GM19043 (cell line): ENCODE measurements around the gene PIH1D1.

ENCODE experiments used
- ATAC-seq: cut with Tn5 transposase; IDR thresholded peaks from one replicate; pipeline ENCODE4 v1.9.1; 2021; ENCODE audit warnings: low read depth; ENCODE audit not compliant: unreplicated experiment

PIH1D1 gene

DNA sequence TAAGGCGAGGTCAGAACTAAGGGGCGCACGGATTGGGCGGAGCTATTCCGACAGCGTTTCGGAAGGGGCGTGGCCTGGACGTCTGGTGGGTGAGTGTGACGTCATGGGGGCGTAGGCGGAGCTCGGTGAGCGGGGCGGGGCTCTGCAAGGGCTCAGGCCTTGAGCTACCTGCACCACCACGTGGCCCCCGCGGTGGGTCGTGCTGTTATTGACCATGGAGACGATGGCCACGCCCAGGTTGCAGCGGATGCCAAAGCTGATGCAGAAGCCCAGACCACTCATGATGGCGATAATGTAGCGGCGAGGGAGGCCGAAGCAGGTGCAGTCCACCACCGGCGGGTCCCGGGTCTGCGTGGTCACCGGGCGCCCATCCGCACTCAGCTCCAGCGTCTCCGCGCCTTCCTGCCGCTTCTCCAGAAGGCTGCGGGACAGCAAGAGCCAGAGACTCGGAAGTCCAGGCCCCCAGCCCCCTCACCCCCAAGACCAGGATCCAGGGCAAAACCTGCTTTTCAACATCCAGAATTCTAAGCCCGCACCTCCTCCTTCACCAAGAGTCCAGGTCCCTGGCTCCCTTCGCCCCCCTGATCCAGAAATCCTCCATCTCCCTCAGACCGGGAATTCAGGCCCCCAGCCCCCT is 15.1 kb downstream of the PIH1D1 start:
- ATAC-seq: no peak

DNA sequence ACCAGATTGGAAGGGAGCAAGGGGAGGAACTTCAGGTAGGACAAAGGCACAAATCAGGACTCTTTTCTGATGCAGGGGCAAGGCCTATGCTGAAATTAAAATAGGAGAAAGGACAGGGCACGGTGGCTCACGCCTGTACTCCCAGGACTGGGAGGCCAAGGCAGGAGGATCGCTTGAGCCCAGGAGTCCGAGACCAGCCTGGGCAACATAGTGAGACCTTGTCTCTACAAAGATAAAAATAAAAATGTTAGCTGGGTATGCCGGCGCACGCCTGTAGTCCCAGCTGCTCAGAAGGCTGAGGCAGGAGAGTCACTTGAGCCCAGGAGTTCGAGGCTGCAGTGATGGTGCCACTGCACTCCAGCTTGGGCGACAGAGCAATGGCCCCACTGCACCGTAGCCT is 15.9 kb downstream of the PIH1D1 start:
- ATAC-seq: no peak

DNA sequence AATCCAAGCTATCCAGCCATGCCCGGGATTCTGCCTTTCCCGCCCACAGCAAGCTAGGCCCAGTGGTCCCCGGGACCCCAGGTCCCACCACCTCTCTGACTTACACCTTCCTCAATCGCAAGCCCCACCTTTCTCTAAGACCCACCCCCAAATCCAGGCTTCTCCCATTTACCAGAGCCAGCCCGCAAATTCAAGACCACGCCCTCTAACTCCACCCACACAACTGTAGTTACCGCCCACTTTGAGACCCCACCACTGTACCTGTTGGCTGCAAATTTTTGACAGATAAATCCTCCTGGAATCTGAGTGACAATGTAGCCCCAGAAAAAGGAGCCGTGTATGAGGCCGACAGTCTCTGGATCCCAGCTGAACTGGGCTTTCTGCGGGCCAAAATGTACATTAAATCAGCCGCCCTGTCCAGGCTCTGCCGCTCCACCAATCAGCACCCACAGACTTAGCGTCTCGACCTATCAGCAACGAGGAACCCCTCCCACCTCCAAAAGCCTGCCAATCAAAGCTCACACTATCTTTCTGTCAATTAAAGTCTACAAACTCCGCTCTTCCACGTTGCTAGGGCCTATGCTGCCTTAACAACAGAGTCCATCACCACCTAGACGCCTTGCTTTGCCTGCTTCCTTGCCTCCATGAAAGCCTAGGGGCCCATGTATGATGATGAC is 16.6 kb downstream of the PIH1D1 start:
- no peak for ATAC-seq

DNA sequence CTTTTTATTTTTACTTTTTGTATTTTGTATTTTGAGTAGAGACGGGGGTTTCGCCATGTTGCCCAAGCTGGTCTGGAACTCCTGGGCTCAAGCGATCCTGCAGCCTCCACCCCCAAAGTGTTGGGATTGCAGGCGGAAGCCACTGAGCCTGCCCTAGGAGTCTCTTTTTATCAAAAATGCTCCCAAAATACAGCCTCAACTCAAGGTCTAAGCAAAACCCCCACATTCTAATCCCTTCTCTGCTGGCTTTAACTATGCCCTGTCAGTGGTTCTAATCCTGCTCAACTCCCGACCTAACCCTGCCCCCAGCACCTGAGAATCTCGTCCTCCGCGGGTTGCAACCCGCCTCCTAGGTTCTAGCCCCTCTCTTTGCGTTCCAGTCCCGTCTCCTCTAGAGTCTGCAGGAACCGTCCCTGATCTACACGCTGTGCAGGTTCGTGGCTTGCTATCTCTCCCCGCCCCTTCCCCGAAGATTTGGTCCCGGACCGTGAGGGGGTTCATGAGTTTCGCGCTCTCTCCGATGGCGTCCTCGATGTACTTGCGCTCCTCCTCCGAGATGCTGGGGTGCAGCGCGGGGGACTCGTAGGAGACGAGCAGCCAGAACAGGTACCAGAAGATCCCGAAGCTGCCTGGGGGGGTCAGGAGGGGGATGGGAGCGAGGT is 18.2 kb downstream of the PIH1D1 start:
- no peak for ATAC-seq

DNA sequence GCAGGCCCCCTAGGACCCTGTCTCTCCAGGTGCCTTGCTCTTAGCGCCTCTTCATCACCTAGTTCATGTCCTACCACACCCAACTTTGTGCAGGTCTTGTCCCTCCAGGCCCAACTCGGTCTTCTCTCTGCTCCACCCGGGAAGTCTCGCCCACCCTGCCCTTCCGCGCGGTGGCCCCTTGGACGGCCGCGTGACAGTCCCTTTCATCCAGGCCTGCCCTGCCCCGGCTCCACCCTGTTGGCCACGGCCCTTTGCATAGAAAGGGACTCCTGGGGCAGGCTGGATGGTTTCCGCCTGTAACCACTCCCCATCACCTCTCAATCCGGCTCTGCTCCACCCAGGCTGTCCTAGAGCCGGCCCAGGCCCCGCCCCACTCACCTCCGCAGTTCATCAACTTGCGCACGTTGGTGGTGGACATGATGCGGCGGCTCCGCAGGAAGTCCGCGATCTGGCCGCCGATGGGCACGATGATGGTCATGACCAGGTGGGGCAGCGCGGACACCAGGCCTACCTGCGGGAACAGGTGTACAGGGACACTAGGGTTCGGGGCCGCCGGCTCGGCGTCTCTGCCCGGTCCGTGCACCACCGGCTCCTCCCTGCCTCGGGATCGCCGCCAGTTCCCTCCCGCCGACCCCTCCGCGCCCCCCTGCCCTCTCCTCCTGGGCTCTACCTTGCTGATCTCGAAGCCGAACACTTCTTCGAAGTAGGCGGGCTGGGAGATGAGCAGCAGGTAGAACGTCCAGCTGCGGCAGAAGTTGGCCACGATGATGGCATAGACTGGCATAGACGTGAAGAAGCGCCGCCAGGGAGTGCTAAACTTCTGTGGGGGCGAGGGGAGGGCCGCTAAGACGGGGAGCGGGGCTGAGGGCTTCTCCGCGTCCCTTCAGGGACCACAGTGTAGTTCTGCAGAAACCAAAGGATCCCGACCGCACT is 19.2 kb downstream of the PIH1D1 start:
- no peak for ATAC-seq

DNA sequence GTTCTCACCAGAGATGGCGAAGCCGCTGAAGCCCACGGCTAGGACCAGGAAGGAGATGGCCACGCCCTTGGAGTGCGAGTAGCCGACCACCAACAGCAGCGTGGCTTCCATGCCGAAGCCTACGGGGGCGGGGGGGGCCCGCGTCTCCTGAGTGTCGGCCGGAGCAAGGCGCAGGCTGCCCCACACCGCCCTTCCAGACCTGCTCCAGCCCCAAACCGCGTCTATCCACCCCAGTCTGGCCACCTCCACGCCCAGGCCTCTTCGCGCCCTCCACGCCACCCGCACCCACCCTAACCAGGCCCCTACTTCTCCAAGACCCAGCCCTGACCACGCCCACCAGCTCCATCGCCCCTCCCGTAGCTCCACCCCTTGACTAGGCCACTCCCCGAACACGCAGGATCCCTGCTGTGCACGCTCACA is 20.3 kb downstream of the PIH1D1 start:
- ATAC-seq: no peak

DNA sequence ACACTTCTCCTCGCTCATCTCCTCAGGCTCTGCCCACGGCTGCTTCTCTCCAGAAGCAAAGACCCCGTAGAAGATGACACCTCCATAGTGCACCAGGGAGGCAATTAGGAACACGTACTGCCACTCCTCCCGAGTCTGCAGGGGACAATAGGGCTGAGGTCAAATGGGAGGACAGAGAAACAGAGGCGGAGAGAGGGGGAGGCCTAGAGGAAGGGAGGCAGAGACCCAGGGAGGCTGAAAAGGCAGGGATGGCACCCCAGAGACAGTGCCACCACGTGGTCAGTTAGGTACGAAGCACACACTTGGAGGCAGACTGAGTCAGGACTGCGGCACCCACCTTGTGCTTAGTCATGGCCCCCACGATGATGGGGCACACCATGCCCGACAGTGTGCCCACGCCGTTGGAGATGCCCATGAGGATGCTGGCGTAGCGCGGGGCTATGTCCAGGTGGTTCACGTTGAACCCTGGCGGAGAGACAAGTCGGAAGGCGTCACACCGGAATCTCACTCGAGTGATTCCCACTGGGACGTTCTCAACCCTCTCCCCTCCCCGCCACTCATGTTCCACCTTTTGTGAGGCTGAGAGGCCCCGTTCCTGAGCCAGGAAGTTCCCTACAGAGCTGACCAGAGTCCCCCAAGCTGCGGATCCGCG is 20.8 kb downstream of the PIH1D1 start:
- no peak for ATAC-seq

DNA sequence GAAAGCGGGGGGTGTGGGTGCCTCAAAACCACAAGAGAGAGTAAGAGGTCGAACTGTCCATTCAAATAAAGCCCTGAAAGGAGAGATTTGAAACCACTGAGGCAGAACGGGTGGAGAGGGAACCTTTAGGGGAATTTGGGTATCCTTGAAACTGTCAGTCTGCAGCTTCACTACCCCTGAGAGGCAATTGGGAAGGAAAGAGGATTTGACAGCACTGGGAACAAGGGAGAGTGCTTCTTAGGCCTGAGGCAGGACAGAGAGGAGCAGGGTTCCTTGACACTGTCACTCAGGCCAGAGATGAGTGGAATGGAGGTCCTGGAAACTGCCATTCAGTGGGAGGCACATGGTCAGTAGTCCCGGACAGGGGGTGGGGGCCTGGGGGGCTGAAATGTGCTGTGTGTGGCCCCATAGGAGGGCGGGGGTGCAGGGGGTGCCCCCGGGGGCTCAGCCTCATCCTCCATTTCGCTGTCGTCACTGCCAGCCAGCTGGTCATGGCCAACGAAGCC is 21.4 kb downstream of the PIH1D1 start:
- no peak for ATAC-seq

DNA sequence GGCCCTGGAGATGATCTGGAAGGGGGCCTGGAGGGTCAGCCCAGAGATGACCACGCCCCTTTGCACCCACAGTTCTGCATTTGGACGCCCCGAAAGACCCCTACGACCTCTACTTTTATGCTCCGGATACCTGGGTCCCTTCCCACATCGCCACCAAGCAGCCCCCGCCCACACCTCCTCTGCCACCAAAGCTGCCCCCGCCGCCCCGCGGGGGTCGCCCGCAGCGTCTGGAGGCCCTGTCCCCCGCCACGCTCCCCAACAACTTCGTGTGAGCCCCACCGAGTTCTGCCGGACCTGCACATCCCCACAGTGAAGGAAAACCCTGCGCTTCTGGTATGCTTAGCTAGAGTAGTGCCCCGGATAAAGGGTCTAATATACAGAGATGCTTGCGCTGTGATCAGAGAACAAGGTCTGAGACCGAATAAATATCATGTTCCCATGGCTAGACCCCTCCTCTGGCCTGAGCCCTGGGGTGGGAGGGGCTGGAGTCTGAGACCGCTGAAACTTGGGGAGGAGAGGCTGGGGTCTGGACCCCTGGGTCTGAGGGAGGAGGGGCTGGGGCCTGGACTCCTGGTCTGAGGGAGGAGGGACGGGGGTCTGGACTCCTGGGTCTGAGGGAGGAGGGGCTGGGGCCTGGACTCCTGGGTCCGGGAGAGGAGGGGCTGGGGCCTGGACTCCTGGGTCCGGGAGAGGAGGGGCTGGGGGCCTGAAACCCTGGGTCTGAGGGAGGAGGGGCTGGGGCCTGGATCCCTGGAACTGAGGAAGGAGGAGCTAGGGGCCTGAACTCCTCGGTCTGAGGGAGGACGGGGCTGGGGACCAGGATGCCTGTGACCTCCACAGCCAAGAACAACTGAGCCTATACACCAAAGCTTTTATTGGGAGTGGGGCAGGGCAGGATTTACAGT is 22.8 kb downstream of the PIH1D1 start:
- no peak for ATAC-seq

DNA sequence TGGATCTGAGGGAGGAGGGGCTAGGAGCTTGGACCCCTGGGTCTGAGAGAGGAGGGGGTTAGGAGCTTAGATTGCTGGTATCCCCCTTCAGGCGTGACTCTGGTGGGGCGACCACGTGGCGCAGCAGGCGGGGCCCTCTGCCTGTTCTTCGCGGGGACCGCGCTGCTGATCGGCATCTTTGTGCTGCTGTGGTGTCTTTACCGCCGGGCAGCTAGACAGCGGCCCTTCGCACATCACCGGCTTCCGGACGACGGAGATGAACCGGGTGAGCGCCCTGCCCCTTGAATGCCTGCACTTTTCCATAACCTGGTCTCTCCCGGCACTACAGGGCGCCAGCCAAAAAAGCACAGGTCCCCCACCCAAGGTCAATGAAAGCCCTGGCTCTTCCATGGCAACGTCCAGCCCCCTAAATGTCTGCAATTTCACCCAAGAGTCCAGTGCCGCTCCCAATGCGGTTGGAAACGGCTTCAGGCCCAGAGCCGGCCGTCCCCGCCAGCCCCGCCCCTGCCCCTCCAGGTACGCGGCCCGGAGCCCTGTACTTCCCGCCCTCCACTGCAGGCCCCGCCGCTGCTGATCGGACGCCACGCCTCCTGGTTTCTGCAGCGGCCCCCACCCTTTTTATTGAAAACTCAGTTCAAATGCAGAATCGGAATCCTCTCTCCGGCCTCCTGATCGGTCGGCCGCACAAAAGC is 23.6 kb downstream of the PIH1D1 start:
- ATAC-seq: no peak

DNA sequence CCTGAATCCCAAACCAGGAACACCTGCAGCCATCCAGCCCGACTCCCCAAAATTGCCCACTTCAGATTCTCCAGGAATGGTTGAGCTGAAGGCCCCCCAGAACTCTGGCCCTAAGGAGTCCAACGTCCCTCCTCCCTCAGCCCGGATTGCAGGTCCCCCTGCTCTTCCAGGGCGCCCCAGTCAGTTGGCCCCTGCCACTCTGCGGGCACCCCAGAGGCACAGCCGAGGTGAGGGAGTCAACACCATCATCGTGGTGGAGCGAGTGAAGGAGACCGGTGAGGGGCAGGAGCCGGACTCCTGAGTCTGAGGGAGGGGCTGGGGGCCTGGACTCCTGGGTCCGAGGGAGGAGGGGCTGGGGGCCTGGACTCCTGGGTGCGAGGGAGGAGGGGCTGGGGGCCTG is 24.3 kb downstream of the PIH1D1 start:
- no peak for ATAC-seq

DNA sequence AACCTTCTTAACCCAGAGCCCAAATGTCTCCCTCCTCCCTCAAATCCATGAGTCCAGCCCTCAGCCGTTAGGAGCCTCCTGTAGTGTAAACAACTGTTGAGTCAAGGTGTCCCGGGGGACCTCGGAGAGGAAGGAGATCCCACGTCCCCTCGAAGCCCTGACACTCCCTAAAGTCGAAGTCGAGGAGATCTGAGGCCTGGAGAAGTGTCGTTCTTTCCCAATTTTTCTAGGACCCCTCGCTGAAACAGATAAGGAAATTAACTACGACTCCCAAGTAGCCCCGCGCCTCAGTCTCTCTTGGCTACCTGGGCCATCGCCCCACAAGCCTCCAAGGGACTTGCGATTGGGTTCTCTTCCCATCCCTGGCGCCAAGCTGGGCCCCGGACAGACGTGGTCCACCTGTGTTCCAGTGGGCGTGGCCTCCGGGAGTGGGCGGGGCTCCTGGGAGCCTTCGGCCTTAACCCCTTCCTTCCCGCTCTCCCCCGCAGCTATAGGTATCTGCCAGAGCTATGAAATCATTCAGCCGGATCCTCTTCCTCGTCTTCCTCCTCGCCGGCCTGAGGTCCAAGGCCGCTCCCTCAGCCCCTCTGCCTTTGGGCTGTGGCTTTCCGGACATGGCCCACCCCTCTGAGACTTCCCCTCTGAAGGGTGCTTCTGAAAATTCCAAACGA is 25.6 kb downstream of the PIH1D1 start:
- ATAC-seq: no peak

DNA sequence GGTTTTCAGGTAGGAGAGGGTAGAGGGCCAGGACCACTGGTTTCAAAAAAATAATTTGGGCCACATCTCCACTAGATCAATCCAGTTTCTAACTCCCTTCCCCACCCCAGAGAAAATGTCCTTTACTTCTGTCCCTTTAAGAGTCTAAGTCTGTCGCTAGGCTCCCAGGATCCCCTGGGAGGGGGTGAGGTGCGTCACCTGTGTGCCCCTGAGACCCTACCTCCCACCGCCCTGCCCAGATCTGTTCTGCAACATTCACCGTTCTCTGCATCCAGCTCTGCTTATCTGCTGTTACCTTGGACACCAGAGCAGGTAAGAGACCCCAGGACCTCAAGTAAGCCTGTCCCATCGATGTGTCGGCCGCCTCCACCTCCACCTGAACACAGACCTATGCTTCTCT is 26.4 kb downstream of the PIH1D1 start, which contains the start of gene GFY:
Gene GFY (plus strand): TSS at position 211 of the 400 bp plus-strand sequence. CDS start 1,043 bp downstream, outside the sequence.
- no peak for ATAC-seq

DNA sequence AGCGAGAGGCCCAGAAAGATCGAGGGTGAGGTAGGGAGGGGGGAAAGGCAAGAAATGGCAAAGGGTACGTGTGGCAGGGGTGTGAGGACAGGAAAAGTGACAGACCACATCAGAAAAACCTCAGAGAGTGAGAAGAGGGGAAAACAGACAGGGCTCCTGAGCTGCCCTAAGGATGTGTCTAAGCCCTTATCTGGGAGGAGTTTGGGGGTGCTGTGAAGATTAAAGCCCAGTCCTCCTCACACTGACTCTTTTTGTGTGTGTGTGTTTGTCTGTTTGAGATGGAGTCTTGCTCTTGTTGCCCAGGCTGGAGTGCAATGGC is 27.7 kb downstream of the PIH1D1 start:
- ATAC-seq: no peak

DNA sequence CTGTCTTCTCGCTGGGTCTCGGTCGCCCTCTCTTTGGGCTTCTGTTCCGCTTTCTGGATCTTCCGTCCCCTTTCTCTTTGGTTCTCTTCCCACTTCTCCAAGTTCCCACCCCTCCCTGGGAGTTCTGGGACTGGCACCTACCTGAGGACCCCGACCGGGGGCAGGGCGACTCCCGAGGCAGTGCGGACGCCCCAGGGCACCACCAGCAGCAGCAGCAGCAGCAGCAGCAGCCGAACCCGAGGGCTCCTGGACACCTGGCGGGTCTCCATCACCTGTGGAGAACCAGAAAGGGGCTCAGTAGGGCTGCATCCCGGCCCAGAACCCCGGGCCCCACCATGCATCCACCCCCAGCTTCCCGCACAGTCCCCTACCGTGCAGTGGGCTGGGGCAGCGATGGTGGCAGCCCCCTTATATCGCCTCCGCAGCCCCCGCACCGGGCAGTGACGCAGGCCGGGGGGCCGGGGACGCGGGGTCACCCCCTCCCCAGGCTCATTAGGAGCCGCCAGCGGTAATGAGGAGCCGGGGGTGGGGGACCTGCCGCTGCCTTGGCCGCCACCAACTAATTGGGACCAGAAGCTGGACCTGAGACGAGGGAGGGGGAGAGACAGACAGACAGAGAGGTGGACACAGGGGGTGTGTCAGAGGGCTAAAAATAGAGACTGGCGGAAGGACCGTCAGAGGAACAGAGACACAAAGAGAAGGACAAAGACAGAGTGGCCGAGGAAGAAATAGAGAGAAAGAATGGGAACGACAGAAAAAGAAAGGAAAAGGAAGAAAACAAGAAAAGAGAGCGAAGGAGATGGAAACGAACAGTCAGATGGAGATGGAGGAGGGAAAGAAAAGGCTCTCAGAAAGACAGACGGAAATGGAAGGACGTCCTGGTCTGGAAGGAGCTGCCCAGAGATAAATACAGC is 28.3 kb downstream of the PIH1D1 start, which contains the start of gene PTH2:
Gene PTH2 (minus strand): TSS at position 371 of the 914 bp plus-strand sequence. CDS start 102 bp downstream, at position 269.
- no peak for ATAC-seq

DNA sequence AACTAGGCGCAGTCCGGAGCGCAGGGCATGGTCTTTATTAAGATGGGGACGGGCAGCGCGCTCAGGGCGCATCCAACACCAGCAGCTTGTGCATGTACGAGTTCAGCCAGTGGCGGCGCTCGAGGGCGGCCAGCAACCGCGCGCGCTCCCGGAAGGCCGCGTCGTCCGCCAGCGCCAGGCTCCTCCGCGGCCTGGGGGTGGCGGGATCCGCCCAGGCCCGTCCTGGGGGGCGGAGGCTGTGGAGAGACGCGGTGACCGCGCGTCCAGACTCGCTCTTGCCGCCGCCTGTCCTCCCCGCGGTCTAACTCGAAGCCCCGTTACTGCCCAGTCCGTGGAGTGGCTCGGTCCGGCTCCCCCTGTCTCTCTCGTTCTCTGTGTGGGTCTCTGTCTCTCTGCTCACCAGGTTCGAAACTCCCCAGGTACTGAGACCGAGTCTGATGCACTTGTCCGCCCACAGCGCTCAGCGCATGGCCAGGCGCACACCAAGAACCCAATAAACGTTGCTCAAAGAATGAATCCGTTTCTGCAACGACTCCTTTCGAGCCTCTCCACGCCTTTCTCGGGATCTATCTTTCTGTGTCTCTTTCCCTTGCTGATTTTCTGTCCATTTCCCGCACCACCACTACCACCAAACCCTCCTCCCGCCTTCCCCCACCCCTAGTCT is 29.1 kb downstream of the PIH1D1 start:
- no peak for ATAC-seq

DNA sequence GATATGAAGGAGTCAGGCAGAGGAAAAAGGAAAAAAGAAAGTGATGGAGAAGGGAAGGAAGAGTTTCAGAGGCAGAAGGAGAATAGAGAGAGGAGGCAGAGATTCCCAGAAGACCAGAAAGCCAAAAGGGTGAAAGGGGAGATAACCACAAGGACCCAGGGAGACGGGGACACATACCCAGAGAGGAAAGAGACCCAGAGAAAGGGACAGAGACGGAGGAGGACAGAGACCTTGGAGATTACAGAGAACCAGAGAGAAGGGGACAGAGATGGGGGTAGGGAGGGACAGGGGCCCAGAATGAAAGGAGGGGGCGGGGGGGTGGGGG is 29.8 kb downstream of the PIH1D1 start:
- ATAC-seq: no peak
